B cell (primary cell): Measurements from ENCODE around the gene FAM114A1. TPM values are rescaled to one million over a fixed set of nuclear protein-coding genes. Genes with fewer than 3 reads are reported as not detected.

Experiments
- ATAC-seq: fragments of 200-7000 bp; cut with Tn5 transposase; one replicate; pipeline ENCODE4 v1.10.0; 2021; ENCODE audit warnings: low read depth, mild to moderate bottlenecking, moderate number of reproducible peaks, moderate library complexity
- CTCF ChIA-PET: fragments of 350-600 bp; sonication (Branson Sonifier 250); formaldehyde crosslinking; loops from one replicate; lab custom pipeline; 2021; ENCODE audit warnings: antibody characterized with exemption, inconsistent platforms; lab: Charles Lee
- POLR2A ChIA-PET: fragments of 350-600 bp; sonication (Branson Sonifier 250); formaldehyde crosslinking; loops from one replicate; lab custom pipeline; 2021; ENCODE audit warnings: antibody characterized with exemption; lab: Charles Lee
- DNase-seq: peaks from one replicate; pipeline ENCODE4 v3.0.0; 2013
- H2AFZ ChIP-seq: 2 replicates; pipeline ENCODE4 v1.6.1; 2012; ENCODE audit warnings: mild to moderate bottlenecking, low read depth, low read length; ENCODE audit not compliant: insufficient read depth, poor library complexity, severe bottlenecking
- H3K27ac ChIP-seq, 2 donors: 1 replicate in 1 of 2; 2 replicates in 1 of 2; pipeline ENCODE4 v1.5.1; 2012 to 2013; ENCODE audit warnings: low read length in 2 of 2, mild to moderate bottlenecking in 2 of 2, moderate library complexity in 1 of 2
- H3K27me3 ChIP-seq, 4 experiments: fragments of 200-600 bp in 1 of 4; sonication (generic) in 1 of 4; replicated peaks in 1 of 4; 1 replicate in 2 of 4; 2 replicates in 2 of 4; pipeline versions ENCODE4 v1.6.1 to v1.7.0; 2013 to 2016; ENCODE audit warnings: low read length in 3 of 4, mild to moderate bottlenecking in 2 of 4, mixed read lengths in 1 of 4, moderate library complexity in 1 of 4; ENCODE audit not compliant: insufficient read depth in 4 of 4, control insufficient read depth in 3 of 4; ENCODE audit errors: control extremely low read depth in 1 of 4
- H3K36me3 ChIP-seq, 2 experiments: replicated peaks in 1 of 2; 1 replicate in 1 of 2; 2 replicates in 1 of 2; pipeline versions ENCODE4 v1.6.1 to v1.7.1; 2013; ENCODE audit warnings: low read length in 1 of 2; ENCODE audit not compliant: insufficient read depth in 2 of 2, control insufficient read depth in 1 of 2; ENCODE audit errors: control extremely low read depth in 1 of 2, extremely low read depth in 1 of 2
- H3K4me1 ChIP-seq, 2 donors: fragments of 200-600 bp in 1 of 2; sonication (generic) in 1 of 2; 1 replicate in 1 of 2; 2 replicates in 1 of 2; pipeline versions ENCODE4 v1.5.1 to v1.6.1; 2013 to 2017; ENCODE audit warnings: low read length in 2 of 2; ENCODE audit not compliant: control insufficient read depth in 2 of 2, insufficient read depth in 2 of 2
- H3K4me2 ChIP-seq: replicated peaks from 2 replicates; pipeline ENCODE3; 2012; ENCODE audit warnings: mild to moderate bottlenecking, low read depth, low read length; ENCODE audit not compliant: poor library complexity, severe bottlenecking
- H3K4me3 ChIP-seq, 5 experiments: fragments of 200-600 bp in 1 of 5; sonication (generic) in 1 of 5; 1 replicate in 3 of 5; 2 replicates in 2 of 5; pipeline versions ENCODE4 v1.5.1 to v1.7.0; 2011 to 2016; ENCODE audit warnings: low read length in 4 of 5, mild to moderate bottlenecking in 4 of 5, low read depth in 2 of 5, control low read depth in 1 of 5, moderate library complexity in 1 of 5; ENCODE audit not compliant: insufficient read depth in 1 of 5; ENCODE audit errors: control extremely low read depth in 1 of 5, extremely low read depth in 1 of 5
- H3K79me2 ChIP-seq: fragments of 200-600 bp; sonication (generic); one replicate; pipeline ENCODE4 v1.6.0; 2016; ENCODE audit warnings: low read length; ENCODE audit not compliant: control insufficient read depth, insufficient read depth
- H3K9ac ChIP-seq: fragments of 200-600 bp; sonication (generic); 2 replicates; pipeline ENCODE4 v1.6.1; 2017; ENCODE audit warnings: mild to moderate bottlenecking, low read length, moderate library complexity
- H3K9me3 ChIP-seq, 3 donors: one replicate each; pipeline versions ENCODE4 v1.6.1 to v1.7.1; 2013; ENCODE audit warnings: low read length in 2 of 3; ENCODE audit not compliant: control insufficient read depth in 2 of 3, insufficient read depth in 1 of 3; ENCODE audit errors: control extremely low read depth in 1 of 3
- H4K20me1 ChIP-seq: 2 replicates; pipeline ENCODE4 v1.6.0; 2012; ENCODE audit warnings: mild to moderate bottlenecking, low read length; ENCODE audit not compliant: insufficient read depth, control insufficient read depth, poor library complexity, severe bottlenecking
- H3K27ac Mint-ChIP-seq: one replicate; pipeline ENCODE4 v1.8.0; 2021; ENCODE audit warnings: mixed read lengths
- H3K27me3 Mint-ChIP-seq: one replicate; pipeline ENCODE4 v1.8.0; 2021; ENCODE audit warnings: mixed read lengths
- H3K4me1 Mint-ChIP-seq: one replicate; pipeline ENCODE4 v1.8.0; 2021; ENCODE audit warnings: mixed read lengths
- H3K4me3 Mint-ChIP-seq: one replicate; pipeline ENCODE4 v1.8.0; 2021; ENCODE audit warnings: mixed read lengths
- H3K9me3 Mint-ChIP-seq: one replicate; pipeline ENCODE4 v1.8.0; 2022; ENCODE audit warnings: mixed read lengths; ENCODE audit not compliant: insufficient read depth
- CTCF ChIP-seq: fragments of 200-600 bp; IDR thresholded peaks from one replicate; pipeline ENCODE4 v1.8.0; 2022; ENCODE audit warnings: antibody characterized with exemption, mild to moderate bottlenecking
- EZH2 ChIP-seq: IDR thresholded peaks from 2 replicates; pipeline ENCODE4 v1.6.1; 2012; ENCODE audit warnings: borderline replicate concordance, low read depth, mild to moderate bottlenecking, moderate library complexity, low read length; ENCODE audit not compliant: insufficient read depth, poor library complexity, severe bottlenecking
- WGBS: methylation state at CpG from one replicate; pipeline ENCODE4 v1.1.5; 2013; ENCODE audit warnings: missing lambda C conversion rate; ENCODE audit not compliant: insufficient coverage; 5-methylcytosine and 5-hydroxymethylcytosine counted together
- intact Hi-C: fragments of 100-400 bp; cut with micrococcal nuclease; formaldehyde crosslinking; loops from one replicate; pipeline ENCODE4 v1.10.0; 2022
- polyA plus RNA-seq: library from polyadenylated mRNA; depleted of rRNA; stranded (reverse); fragments of >200 nt; gene quantifications from 2 replicates; pipeline ENCODE4 v1.2.3, GENCODE V29; 2012
- total RNA-seq, 2 donors: library from RNA; stranded (reverse); fragments of 120-200 nt in 1 of 2; gene quantifications; 1 replicate in 1 of 2; 2 replicates in 1 of 2; pipeline versions ENCODE4 v1.2.3 to v1.2.4, GENCODE V29; 2013 to 2022

Gene FAM114A1
- total and polyA plus RNA-seq, 2 donors (not counting 1 experiment from before 2014, with no cell fraction given), result 0.30 to 2.9 TPM

DNA sequence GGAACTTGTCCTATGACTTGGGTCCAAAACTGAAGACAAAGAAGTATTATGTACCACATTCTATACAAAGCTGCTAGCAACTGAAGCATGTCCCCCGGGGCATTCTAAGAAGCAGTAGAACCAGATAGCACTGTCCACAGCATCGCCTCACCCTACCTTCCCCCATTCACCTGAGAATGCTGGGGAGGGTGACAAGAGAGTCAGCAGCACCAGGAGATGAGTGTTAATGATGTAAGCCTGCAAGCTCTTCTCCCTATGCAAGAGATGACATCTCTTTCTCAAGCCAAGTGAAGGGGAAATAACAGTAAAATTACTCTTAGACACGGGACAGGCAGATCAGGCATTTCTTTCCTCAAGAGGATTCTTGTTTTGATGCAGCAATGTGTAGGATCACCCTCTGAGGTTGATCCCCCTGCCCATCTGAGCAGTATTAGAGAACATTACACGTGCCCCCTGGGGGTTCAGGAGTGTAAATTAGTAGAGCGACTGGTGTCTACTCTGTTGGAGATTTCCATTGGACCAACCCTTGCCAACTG lies 49.1 kb upstream of the FAM114A1 start:
- Histone ChIP-seq H3K4me2 (peak overlapping the region; percentile 48), H3K27me3 (no peaks in the 10 kb centered on the region), H3K79me2 (peaks cover 62% of the 10 kb centered on the region), H4K20me1 (no peaks in the 10 kb centered on the region), H2AFZ (no peak overlapping the region), H3K9ac (peak overlapping the region; percentile 0), H3K4me3 (no peak overlapping the region), H3K27ac (peak overlapping the region in 1 of 2 donors; percentile 84), H3K9me3 (peaks cover 1 to 22% (median 15%) of the 10 kb centered on the region in 3 donors), H3K36me3 (peaks cover 0 to 15% of the 10 kb centered on the region in 2 experiments), H3K4me1 (peaks cover 53 to 58% of the 10 kb centered on the region in 2 donors)
- H3K4me3 Mint-ChIP-seq, result peak overlapping the region; percentile 54
- WGBS, result no CpG with 5 or more reads among the region's 5 CpGs
- peaks cover 61% of the 10 kb centered on the region for H3K4me1 Mint-ChIP-seq
- H3K9me3 Mint-ChIP-seq, result peaks cover 5% of the 10 kb centered on the region
- intact Hi-C loops, result loop anchor here (5.0 kb wide), 1 partner anchor 36 kb away; the partner anchor contains the start of gene TLR10
- DNase-seq (peak; percentile 44), ATAC-seq (no peak)
- H3K27me3 Mint-ChIP-seq, result no peaks in the 10 kb centered on the region
- TF ChIP-seq EZH2 (no peak), CTCF (no peak)
- POLR2A ChIA-PET, result interaction anchor here (1.0 to 1.1 kb wide), 2 partner anchors 13 to 14 kb away, joined by 3 to 4 read pairs; partner anchors contain the start of gene TLR1
- H3K27ac Mint-ChIP-seq, result peak overlapping the region; percentile 79
- CTCF ChIA-PET, result interaction anchor here (0.8 to 2.1 kb wide), 9 partner anchors 9 to 316 kb away, joined by 3 to 12 read pairs (median 6); partner anchors contain the start of genes TLR1, TLR10 and TLR6

DNA sequence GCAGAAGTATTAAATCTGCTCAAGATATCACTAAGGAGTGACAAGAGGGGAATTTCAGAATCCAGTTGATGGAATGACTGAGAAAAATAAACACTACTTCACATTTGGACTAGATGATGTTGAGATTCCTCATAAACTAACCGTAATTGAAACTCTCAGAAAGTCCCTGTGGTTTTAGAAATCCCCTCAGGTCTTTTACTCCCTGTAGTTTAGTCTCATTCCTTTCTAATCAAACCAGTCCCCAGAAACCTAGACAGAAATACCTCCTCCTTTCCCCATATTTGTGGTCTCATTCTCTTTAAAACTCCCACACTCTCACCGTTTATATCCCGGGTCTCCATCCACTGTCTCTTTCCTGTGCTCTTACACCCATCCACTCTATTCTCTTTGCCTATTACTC lies 48.0 kb upstream of the FAM114A1 start:
- CTCF ChIA-PET, result interaction anchor here (0.8 to 2.1 kb wide), 10 partner anchors 10 to 315 kb away, joined by 3 to 12 read pairs (median 6); partner anchors contain the start of genes TLR1, TLR10 and TLR6
- ATAC-seq, result peak; percentile 12
- WGBS, result 59% methylated on average over 3 of the region's 3 CpGs

More for the DNA sequence above, 48.0 kb upstream of the FAM114A1 start:
- Histone ChIP-seq H3K4me3 (no peak overlapping the region), H3K4me2 (peak overlapping the region; percentile 48), H4K20me1 (no peaks in the 10 kb centered on the region), H2AFZ (no peak overlapping the region), H3K27me3 (no peaks in the 10 kb centered on the region), H3K4me1 (peaks cover 51 to 54% of the 10 kb centered on the region in 2 donors), H3K9me3 (peaks cover 0 to 23% (median 21%) of the 10 kb centered on the region in 3 donors), H3K79me2 (peaks cover 63% of the 10 kb centered on the region), H3K27ac (peak overlapping the region; percentile 33 to 84), H3K36me3 (peaks cover 0 to 12% of the 10 kb centered on the region in 2 experiments), H3K9ac (no peak overlapping the region)
- no peaks in the 10 kb centered on the region for H3K27me3 Mint-ChIP-seq
- POLR2A ChIA-PET, result interaction anchor here (1.1 kb wide), 1 partner anchor 14 kb away, joined by 3 read pairs; no protein-coding TSS in a partner anchor
- intact Hi-C loops, result loop anchor here (5.0 kb wide), 1 partner anchor 37 kb away; the partner anchor contains the start of gene TLR10
- H3K9me3 Mint-ChIP-seq, result peaks cover 7% of the 10 kb centered on the region
- peak; percentile 64 for DNase-seq
- peak overlapping the region; percentile 73 for H3K4me3 Mint-ChIP-seq
- TF ChIP-seq CTCF (no peak), EZH2 (no peak)
- H3K27ac Mint-ChIP-seq, result peak overlapping the region; percentile 87
- H3K4me1 Mint-ChIP-seq, result peaks cover 54% of the 10 kb centered on the region
